MG63 (cell line): ENCODE results near the gene ASTL. TPM values are rescaled to one million over a fixed set of nuclear protein-coding genes. Genes with fewer than 3 reads are reported as not detected.

Source experiments
- DNase-seq: peaks from one replicate; pipeline ENCODE4 v3.0.0-alpha.2; 2020
- H3K27me3 ChIP-seq: fragments of 250-450 bp; sonication (Bioruptor Pico); 2 replicates; pipeline ENCODE4 v1.5.1; 2020; ENCODE audit warnings: mild to moderate bottlenecking, moderate library complexity
- H3K36me3 ChIP-seq: fragments of 250-450 bp; sonication (Bioruptor Pico); 2 replicates; pipeline ENCODE4 v1.5.1; 2020; ENCODE audit warnings: mild to moderate bottlenecking, moderate library complexity
- H3K4me3 ChIP-seq: fragments of 250-450 bp; sonication (Bioruptor Pico); 2 replicates; pipeline ENCODE4 v1.5.1; 2020; ENCODE audit warnings: mild to moderate bottlenecking, moderate library complexity
- H3K9me3 ChIP-seq: fragments of 250-450 bp; sonication (Bioruptor Pico); 2 replicates; pipeline ENCODE4 v1.5.1; 2020; ENCODE audit warnings: mild to moderate bottlenecking, moderate library complexity
- total RNA-seq: library from RNA; depleted of rRNA; stranded (reverse); fragments of >200 nt; shearing (Covaris generic); gene quantifications from 2 replicates; pipeline ENCODE4 v1.2.3, GENCODE V29; 2014; ENCODE audit warnings: low replicate concordance

Gene ASTL
- total RNA-seq, 1 experiment from 2014 or later = not detected

DNA sequence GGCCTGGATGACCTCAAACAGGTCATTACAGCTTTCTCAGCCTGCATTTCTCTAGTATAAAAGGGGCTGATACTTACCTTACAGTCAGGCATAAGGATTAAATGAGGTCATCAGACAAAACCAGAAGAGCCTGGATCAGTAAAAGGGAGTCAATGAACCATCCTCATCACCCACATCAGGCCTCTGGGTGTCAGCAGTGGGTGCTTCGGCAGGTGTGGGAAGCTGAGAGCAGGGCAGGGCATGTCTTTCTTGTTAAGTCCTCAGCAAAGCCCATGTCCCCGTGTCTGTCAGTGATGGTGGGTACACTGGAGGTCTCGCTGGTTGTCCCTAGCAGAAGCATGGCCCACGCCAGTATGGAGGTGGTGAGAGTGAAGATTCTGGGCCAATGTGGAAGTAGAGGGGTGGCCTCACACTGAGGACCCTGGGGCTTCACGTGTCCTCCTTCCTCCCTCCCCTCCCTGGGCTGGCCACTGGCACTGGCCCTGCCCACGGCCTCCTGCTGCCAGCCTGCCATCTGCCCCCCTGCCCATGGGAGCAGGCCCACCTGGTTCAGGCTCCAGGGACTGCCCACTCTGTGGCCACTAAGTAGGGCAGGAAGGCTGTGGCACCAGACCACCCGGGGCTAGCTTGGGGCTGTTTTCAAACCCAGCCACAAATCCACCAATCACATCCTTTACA lies 26.3 kb downstream of the ASTL start:
- DNase-seq = no peak
- no peaks in the 10 kb centered on the region for H3K36me3 ChIP-seq
- H3K9me3 ChIP-seq = no peaks in the 10 kb centered on the region
- H3K4me3 ChIP-seq = no peak overlapping the region
- H3K27me3 ChIP-seq = no peaks in the 10 kb centered on the region

DNA sequence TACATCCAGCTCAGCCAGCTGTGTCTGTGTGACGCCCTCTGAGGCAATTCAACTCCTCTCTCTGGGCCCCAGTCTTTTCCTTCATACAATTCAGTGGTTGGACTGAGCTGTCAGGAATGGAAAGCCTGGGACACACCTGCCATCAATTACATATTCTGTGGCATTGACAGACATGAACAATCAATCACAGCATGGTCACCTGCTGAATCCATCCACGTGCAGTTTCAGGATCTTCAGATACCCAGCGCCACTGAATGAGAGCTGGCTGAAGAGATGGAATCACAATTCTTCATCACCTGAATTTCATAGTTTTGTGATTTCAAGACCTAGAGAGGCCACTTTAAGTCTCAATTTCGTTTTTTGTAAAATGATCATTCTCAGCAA lies 27.1 kb downstream of the ASTL start:
- no peaks in the 10 kb centered on the region for H3K36me3 ChIP-seq
- H3K27me3 ChIP-seq = no peaks in the 10 kb centered on the region
- no peak for DNase-seq
- H3K4me3 ChIP-seq = no peak overlapping the region
- H3K9me3 ChIP-seq = no peaks in the 10 kb centered on the region

DNA sequence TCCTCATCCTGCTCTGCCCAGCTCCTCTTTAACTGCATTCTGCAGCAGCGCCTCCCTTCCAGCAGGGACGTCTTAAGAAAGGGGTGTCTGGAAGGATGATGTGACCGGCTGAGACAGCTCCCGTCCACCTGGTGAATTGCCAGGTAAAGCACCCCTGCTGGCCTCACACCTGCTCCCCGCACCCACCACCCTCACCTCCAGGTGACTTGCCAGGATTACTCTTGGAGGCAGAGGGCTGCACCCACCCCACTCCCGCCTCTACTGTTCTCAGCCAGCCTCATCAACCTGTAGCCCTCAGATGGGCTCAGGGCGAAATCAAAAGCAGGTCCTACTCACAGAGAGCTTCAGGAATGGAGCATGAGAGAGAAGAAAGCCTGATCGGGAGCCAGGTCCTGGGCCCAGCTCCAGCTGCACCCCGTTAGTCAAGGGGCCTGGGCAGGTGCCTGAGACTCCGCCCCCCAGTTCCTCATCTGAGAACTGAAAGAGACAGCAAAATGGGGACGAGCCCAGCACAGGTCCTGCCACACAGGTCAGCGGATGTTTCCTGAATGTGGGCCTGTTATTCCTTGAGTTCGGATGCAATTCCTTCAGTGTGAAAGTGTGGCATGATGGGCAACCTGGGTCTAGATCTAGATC lies 27.6 kb downstream of the ASTL start:
- no peaks in the 10 kb centered on the region for H3K27me3 ChIP-seq
- H3K4me3 ChIP-seq = no peak overlapping the region
- no peak for DNase-seq
- no peaks in the 10 kb centered on the region for H3K36me3 ChIP-seq
- H3K9me3 ChIP-seq = no peaks in the 10 kb centered on the region

DNA sequence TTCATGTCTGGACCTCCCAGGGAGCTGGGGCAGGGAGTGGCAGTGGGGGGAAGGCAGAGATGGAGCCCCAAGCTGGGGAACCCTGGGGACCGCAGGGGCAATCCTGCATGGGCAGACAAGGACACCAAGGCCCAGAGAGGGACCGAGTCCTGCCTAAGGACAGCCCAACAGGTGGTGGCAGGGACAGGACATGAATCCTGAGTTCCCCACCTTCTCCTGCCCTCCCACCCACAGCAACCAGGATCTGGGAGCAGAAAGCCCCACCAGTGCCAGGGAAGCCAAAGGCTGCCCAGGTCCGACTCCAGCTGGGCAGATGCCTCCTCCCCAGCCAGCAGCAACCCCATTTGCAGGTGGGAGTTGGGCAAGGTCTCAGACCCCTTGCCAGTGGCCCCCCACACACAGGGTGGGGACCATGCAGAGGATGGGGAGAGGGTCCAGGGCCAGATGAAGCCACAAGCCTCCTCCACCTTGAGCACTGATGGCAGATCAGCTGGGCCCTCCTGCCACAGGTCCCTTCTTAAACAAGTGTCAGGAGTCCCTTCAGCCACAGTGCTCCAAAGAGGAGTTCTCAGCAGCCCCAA lies 28.3 kb downstream of the ASTL start:
- H3K27me3 ChIP-seq = no peaks in the 10 kb centered on the region
- H3K4me3 ChIP-seq = no peak overlapping the region
- H3K9me3 ChIP-seq = peaks cover 2% of the 10 kb centered on the region; the same call in 1 of the 2 replicates
- no peaks in the 10 kb centered on the region for H3K36me3 ChIP-seq
- DNase-seq = no peak

DNA sequence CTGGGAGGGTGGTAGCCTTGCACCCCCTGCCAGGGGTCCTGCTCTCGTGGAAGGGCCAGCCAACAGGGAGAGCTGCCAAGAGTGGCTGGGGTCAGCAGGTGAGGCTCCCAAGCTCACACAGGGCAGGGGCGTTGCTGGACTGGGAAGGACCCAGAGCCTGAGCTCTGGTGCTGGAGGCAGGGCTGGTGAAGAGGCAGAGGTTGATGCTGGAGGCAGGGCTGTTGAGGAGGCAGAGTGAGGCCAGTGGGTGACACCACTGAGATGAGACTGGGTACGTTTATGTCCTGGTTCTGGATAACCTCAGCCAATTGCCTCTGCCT lies 29.0 kb downstream of the ASTL start:
- peaks cover 2% of the 10 kb centered on the region; the same call in 1 of the 2 replicates for H3K9me3 ChIP-seq
- no peaks in the 10 kb centered on the region for H3K36me3 ChIP-seq
- no peaks in the 10 kb centered on the region for H3K27me3 ChIP-seq
- H3K4me3 ChIP-seq = no peak overlapping the region
- no peak for DNase-seq

DNA sequence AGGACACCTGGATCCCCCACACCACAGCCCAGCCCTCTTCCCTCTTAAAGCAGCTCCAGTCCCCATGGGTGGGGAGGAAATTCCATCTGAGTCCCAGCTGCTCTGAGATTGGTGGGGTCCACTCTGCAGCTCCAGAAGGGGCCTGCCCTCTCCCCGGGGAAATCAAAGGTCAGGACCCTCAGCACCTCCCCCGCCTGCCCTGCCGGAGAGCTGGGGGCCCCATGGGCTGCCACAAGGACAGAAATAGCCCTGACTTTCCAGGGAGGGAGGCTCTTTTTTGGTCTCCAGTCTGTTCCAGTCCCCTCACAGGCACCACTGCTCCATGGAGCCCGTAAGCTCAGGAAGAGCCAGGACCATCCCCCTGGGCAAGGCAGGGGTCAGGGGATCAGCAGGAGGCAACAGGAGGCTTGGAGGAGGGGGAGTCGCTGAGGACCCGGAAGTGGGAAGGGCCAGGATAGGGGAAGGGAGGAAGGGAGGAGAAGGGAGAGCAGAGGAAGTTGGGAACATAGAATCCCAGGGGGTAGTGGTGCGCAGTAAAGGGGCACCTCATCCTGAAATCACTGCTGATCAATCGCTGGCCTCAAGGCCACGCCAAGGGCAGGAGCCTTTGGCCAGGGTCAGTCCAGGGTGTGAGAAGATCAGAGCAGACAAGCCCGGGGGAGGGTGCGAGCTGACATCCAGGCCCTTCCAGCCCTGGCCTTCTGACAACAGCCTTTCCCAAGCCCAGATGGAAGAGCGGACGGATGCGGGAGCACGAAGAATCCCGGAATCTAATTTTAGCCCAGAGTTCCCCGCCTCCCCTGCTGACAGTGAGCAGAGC lies 29.6 kb downstream of the ASTL start:
- Histone ChIP-seq H3K9me3 (peaks cover 2% of the 10 kb centered on the region; the same call in 1 of the 2 replicates), H3K4me3 (no peak overlapping the region), H3K27me3 (no peaks in the 10 kb centered on the region), H3K36me3 (no peaks in the 10 kb centered on the region)
- no peak for DNase-seq

DNA sequence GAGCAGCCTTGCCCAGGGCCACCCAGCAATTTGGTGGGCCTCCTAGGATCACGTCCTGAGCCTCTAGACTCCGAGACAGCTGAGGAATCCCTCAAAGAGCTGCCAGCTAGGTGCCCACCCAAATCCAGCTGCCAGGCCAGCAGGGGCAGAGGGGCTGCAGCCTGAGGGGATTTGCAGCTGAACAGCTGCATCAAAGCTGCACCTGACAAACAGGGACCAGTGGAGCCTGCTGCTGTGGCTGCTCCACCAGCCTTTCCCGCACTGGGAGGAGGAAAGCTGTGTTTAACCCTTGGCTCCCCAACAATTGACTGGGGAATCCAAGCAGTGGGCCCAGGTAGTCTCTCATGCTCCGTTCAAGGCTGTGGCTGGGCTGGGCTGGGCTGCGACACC lies 30.2 kb downstream of the ASTL start:
- Histone ChIP-seq H3K4me3 (no peak overlapping the region), H3K36me3 (no peaks in the 10 kb centered on the region), H3K9me3 (peaks cover 2% of the 10 kb centered on the region; the same call in 1 of the 2 replicates), H3K27me3 (no peaks in the 10 kb centered on the region)
- no peak for DNase-seq

DNA sequence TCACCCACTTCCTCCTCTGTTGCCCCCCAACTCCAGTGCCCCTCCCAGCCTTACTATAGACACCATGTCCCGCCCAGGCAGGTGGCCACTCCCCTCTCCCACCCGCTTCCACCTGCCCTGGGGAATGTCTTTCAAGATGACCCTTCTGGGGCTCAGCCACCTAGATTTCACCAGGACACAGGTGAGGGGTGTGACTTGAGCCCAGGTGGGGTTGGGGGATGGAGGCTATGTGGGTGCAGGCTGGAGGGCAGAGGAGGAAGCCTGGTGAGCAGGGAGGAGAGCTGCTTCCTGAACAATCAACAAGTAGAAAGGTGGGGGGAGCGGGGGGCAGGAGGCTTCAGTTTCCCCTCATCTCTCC lies 30.6 kb downstream of the ASTL start:
- no peak for DNase-seq
- no peaks in the 10 kb centered on the region for H3K36me3 ChIP-seq
- H3K27me3 ChIP-seq = no peaks in the 10 kb centered on the region
- H3K9me3 ChIP-seq = peaks cover 2% of the 10 kb centered on the region; the same call in 1 of the 2 replicates
- no peak overlapping the region for H3K4me3 ChIP-seq

DNA sequence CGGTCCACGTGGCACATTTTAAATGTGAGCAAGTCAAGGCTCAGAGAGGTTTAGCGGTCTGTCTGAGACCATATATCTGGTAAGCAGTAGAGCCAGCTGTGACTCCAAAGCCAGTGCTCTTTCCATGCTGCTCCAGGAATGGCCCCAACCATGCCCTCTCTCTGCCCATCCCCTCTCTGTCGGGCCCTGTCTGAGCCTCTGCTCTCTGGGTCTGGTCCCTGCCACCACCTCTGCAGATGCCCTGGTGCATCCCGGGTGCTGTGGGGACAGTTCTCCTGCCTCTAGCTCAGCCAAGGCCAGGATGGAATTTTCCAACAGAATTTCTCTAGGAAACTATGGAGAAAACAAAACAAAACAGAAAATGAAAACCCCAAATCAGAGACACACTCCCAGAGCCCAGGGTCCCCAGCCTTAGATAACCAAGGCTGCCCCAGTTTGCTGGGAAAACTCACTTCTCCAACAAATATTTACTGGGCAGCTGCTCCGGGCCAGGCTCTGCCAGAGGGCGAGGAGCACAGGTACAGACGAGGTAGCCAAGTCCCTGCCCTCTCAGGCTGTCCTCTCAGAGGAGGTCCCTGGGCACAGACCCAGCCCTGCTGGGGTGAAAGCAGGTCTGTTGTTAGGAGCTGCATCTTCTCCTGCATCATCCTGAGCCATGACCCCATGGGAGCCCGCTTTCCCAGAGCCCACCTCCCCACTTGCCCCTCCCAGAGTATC lies 31.2 kb downstream of the ASTL start:
- DNase-seq = no peak
- H3K27me3 ChIP-seq = no peaks in the 10 kb centered on the region
- H3K4me3 ChIP-seq = no peak overlapping the region
- H3K9me3 ChIP-seq = peaks cover 2% of the 10 kb centered on the region; the same call in 1 of the 2 replicates
- no peaks in the 10 kb centered on the region for H3K36me3 ChIP-seq

DNA sequence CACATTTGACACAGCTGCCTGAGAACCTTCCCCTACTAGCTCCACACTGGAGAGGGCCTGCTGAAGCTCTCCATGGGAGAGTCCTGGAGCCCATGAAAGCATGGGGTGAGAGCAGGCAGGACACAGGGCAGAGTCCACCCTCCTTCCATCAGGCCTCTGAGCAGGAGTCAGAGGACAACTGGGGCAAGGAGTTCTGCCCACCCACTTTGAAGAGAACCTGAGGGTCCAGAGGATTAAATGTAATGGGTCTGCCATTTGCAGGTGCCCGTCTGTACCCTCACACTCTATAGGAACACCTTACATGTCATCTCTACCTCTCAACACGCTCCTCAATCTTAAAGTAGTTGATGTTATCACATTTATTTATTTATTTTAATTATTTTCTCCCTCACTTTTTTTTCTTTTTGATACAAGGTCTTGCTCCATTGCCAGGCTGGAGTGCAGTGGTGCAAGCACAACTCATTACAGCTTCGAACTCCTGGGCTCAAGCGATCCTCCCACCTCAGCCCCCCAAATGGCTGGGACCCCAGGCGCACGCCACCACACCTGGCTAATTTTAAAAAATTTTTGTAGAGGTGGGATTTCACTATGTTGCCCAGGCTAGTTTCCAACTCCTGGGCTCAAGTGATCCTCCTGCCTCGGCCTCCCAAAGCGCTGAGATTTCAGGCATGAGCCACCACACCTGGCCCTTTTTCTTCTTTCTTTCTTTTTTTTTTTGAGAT lies 32.1 kb downstream of the ASTL start:
- H3K4me3 ChIP-seq = no peak overlapping the region
- DNase-seq = no peak
- H3K9me3 ChIP-seq = peaks cover 2% of the 10 kb centered on the region; the same call in 1 of the 2 replicates
- no peaks in the 10 kb centered on the region for H3K36me3 ChIP-seq
- no peaks in the 10 kb centered on the region for H3K27me3 ChIP-seq

DNA sequence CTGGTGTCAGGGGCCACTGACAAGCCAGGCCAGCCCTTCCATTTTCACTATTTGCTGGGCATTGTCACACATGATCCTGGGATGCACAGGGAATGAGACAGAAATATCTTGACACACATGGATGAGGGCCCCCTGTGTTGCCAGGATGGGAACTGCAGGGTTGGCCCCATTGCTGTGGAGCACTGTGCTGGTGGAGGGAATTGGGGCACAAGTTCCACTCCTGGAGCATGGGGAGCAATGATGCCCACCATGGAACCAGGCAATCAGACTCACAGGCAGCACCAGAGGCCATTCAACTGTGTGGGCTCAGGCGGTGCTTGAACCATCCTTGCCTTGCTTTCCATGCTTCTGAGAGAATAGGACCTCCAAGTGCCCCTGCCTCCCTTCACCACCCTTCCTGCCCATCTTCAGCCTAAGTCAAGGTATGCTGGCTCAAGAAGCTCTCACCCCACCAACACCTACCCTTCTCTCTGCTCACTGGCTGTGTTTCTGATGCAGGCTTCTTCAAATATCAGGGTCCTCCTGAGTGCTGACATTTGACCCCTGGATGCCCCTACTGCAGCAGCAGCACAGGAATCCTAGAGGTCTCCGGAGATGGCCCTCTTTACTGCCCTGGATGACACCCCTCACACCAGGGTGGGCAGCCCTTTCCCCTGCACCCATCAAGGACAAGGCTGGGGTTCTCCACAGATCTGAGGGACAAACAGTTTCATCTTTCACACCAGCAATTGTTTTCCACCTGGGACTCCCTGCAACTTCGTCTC lies 33.0 kb downstream of the ASTL start:
- peaks cover 2% of the 10 kb centered on the region; the same call in 1 of the 2 replicates for H3K9me3 ChIP-seq
- no peak overlapping the region for H3K4me3 ChIP-seq
- no peak for DNase-seq
- no peaks in the 10 kb centered on the region for H3K36me3 ChIP-seq
- no peaks in the 10 kb centered on the region for H3K27me3 ChIP-seq

DNA sequence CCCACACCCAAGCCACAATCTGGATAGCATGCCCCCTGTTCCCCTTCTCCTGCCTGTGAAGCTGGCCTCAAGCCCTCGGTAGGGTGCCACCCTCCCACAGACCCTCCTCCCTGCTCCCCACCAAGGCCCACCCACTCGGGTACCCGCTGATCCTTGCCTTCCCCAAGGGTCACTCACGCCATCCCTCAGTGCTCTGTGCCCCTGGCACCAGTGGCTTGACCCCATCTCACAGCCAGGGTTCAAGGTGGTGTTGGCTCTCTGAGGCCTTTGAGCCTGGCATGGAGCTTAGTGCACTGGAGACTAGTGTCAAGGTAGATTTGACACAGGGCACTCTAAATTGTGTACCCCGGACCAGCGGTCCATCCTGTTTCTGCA lies 33.8 kb downstream of the ASTL start:
- DNase-seq = no peak
- Histone ChIP-seq H3K4me3 (no peak overlapping the region), H3K9me3 (peaks cover 2% of the 10 kb centered on the region; the same call in 1 of the 2 replicates), H3K36me3 (no peaks in the 10 kb centered on the region), H3K27me3 (no peaks in the 10 kb centered on the region)

DNA sequence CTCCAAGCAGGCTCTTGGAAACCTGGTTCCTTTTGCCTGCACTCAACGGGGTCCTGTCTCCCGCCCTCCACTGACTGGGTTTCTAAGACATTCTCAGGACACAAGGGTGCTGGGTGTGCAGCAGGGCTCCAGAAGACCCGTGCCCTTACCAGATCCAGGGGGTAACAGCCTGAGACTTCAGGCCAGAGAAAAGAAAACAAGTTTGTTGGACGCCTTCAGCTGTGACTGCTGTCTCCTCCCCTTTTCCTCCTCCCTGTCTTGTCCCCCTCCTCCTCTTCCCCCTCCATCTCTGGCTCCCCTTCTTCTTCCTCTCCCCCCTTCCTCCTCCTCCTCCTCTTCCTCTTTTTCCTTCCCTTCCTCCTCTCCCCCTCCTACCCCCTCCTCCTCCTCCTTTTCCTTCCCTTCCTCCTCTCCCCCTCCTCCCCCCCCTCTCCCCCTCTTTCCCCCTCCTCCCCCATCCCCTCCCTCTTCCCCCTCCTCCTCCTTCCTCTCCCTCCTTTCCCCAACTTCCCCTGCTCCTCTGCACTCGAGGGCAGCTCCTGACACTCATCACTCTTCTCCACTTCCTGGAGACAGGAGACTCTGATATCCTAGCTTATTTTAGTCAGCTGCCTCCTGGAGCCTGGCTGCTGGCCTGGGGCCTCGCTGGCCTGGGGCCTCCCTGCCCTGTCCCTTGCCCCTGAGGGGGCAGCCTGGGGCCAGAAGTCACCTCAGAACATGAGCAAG lies 34.4 kb downstream of the ASTL start:
- DNase-seq = no peak
- H3K36me3 ChIP-seq = no peaks in the 10 kb centered on the region
- no peaks in the 10 kb centered on the region for H3K27me3 ChIP-seq
- H3K9me3 ChIP-seq = peaks cover 2% of the 10 kb centered on the region; the same call in 1 of the 2 replicates
- H3K4me3 ChIP-seq = no peak overlapping the region

DNA sequence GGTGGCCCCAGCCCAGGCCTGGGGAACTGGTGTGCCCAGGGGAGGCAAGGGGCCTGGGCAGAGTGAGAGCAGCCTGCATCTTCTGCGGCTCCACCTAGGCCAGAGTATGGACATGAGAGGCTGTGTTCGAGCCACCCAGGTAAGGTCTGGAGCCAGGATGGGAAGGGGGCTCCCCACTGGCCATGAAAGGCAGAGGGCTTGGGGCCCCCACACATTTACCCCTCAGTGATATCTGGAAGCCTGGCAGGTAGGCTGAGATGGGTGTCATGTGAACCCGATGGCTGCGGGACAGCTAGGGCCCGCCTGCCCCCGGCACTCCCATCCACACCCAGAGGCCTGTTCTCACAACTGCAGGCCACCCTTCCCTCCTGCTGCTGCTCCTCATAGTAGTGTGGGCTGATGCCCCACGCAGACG lies 35.1 kb downstream of the ASTL start:
- H3K4me3 ChIP-seq = no peak overlapping the region
- H3K27me3 ChIP-seq = no peaks in the 10 kb centered on the region
- DNase-seq = no peak
- peaks cover 2% of the 10 kb centered on the region; the same call in 1 of the 2 replicates for H3K9me3 ChIP-seq
- no peaks in the 10 kb centered on the region for H3K36me3 ChIP-seq

DNA sequence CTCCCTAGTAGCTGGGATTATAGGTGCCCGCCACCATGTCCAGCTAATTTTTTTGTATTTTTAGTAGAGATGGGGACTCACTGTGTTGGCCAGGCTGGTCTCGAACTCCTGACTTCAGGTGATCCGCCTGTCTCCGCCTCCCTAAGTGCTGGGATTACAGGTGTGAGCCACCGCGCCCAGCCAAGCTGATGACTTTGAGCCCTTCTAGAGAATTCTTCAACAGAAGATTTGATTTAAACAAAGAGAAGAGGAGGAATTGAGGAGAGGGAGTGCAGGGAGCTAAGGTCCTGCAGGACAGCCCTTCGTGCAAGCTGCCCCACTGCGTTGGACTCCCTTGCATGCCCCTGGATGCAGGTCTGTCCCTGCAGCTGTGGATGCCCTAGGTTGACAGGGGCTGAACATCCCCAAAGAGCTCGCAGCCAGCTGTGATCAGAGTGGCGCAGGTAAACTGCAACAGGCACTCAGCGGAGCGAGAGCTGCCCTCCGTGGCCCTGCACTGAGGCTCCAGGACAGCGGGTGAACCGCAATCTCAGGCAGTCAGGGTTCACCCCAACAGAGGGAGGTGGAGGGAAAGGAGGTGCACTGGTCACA lies 35.6 kb downstream of the ASTL start:
- Histone ChIP-seq H3K4me3 (no peak overlapping the region), H3K27me3 (no peaks in the 10 kb centered on the region), H3K36me3 (no peaks in the 10 kb centered on the region), H3K9me3 (peaks cover 2% of the 10 kb centered on the region; the same call in 1 of the 2 replicates)
- no peak for DNase-seq
